OCI-LY3 (cell line): ENCODE measurements around the gene CHD3.

Experiments
- H2AFZ ChIP-seq: fragments of 200-600, 300-600 bp; shearing (Covaris generic); 2 replicates; pipeline ENCODE4 v1.6.0; 2014; ENCODE audit warnings: antibody characterized with exemption, low read depth, low read length
- H3K27ac ChIP-seq: fragments of 200-600, 300-600 bp; sonication (generic); 2 replicates; pipeline ENCODE4 v1.5.1; 2014; ENCODE audit warnings: mild to moderate bottlenecking, low read length, moderate library complexity, mixed read lengths
- H3K27me3 ChIP-seq: fragments of 200-600, 300-600 bp; sonication (generic); 2 replicates; pipeline ENCODE4 v1.6.1; 2014; ENCODE audit warnings: low read depth, low read length, mixed read lengths
- H3K36me3 ChIP-seq: fragments of 200-600, 300-600 bp; sonication (generic); replicated peaks from 2 replicates; pipeline ENCODE3; 2014; ENCODE audit warnings: low read depth, low read length, mixed read lengths
- H3K4me1 ChIP-seq: fragments of 300-600, 200-600 bp; sonication (generic); 2 replicates; pipeline ENCODE4 v1.6.1; 2014; ENCODE audit warnings: low read length, mixed read lengths
- H3K4me2 ChIP-seq: fragments of 200-600, 300-600 bp; sonication (generic); 2 replicates; pipeline ENCODE4 v1.6.1; 2014; ENCODE audit warnings: low read length, mixed read lengths
- H3K4me3 ChIP-seq: fragments of 300-600, 200-600 bp; sonication (generic); 2 replicates; pipeline ENCODE4 v1.5.1; 2014; ENCODE audit warnings: antibody characterized with exemption, mild to moderate bottlenecking, low read length, moderate library complexity
- H3K79me2 ChIP-seq: fragments of 300-600, 200-600 bp; shearing (Covaris generic); 2 replicates; pipeline ENCODE4 v1.6.1; 2014; ENCODE audit warnings: mild to moderate bottlenecking, low read length, mixed read lengths
- H3K9ac ChIP-seq: fragments of 300-600, 200-600 bp; shearing (Covaris generic); 2 replicates; pipeline ENCODE4 v1.6.0; 2014; ENCODE audit warnings: mild to moderate bottlenecking, low read length, moderate library complexity
- H3K9me3 ChIP-seq: fragments of 200-600, 300-600 bp; shearing (Covaris generic); 2 replicates; pipeline ENCODE4 v1.6.1; 2014; ENCODE audit warnings: low read length, mixed read lengths; ENCODE audit not compliant: insufficient read depth
- H4K20me1 ChIP-seq: fragments of 200-600, 300-600 bp; sonication (generic); 2 replicates; pipeline ENCODE4 v1.6.1; 2016; ENCODE audit warnings: low read length, mixed read lengths; ENCODE audit not compliant: insufficient read depth
- CTCF ChIP-seq: fragments of 200-600, 300-600 bp; sonication (generic); IDR thresholded peaks from 2 replicates; pipeline ENCODE4 v1.5.1; 2014; ENCODE audit warnings: antibody characterized with exemption, low read length, low read depth
- EZH2phosphoT487 ChIP-seq: fragments of 200-600 bp; shearing (Covaris generic); IDR thresholded peaks from 2 replicates; pipeline ENCODE4 v1.6.1; 2018; ENCODE audit warnings: antibody characterized with exemption, mixed run types, low read depth

The CHD3 gene

GRCh38 chr17:7846063-7846735 is 42.4 kb upstream of the CHD3 start:
- H3K27me3 ChIP-seq: no peaks in the 10 kb centered on the region
- no peak overlapping the region for H3K9ac ChIP-seq
- H4K20me1 ChIP-seq: peaks cover 28% of the 10 kb centered on the region
- no peak overlapping the region for H3K27ac ChIP-seq
- no peak overlapping the region for H3K4me3 ChIP-seq
- H2AFZ ChIP-seq: no peak overlapping the region
- no peaks in the 10 kb centered on the region for H3K9me3 ChIP-seq
- peaks cover 40% of the 10 kb centered on the region for H3K79me2 ChIP-seq
- H3K4me1 ChIP-seq: peaks cover 25% of the 10 kb centered on the region
- H3K4me2 ChIP-seq: no peak overlapping the region
- peaks cover 18% of the 10 kb centered on the region for H3K36me3 ChIP-seq
- TF ChIP-seq EZH2phosphoT487 (no peak), CTCF (no peak)

- Histone ChIP-seq H3K9ac (no peak overlapping the region), H3K4me2 (no peak overlapping the region), H3K4me3 (no peak overlapping the region), H3K27me3 (no peaks in the 10 kb centered on the region), H3K27ac (no peak overlapping the region), H3K79me2 (peaks cover 39% of the 10 kb centered on the region), H3K9me3 (no peaks in the 10 kb centered on the region), H3K4me1 (peaks cover 29% of the 10 kb centered on the region), H3K36me3 (peaks cover 23% of the 10 kb centered on the region), H4K20me1 (peaks cover 32% of the 10 kb centered on the region), H2AFZ (no peak overlapping the region)
- no peak for TF ChIP-seq CTCF
- TF ChIP-seq EZH2phosphoT487: no peak
These were observed 41.6 kb upstream of the CHD3 start for GRCh38 chr17:7846765-7847661.

GRCh38 chr17:7848131-7848579 is 40.4 kb upstream of the CHD3 start:
- Histone ChIP-seq H3K79me2 (peaks cover 37% of the 10 kb centered on the region), H3K4me1 (peaks cover 31% of the 10 kb centered on the region), H3K27me3 (no peaks in the 10 kb centered on the region), H3K9ac (no peak overlapping the region), H3K36me3 (peaks cover 34% of the 10 kb centered on the region), H2AFZ (no peak overlapping the region), H3K4me2 (no peak overlapping the region), H3K9me3 (no peaks in the 10 kb centered on the region), H3K4me3 (no peak overlapping the region), H3K27ac (no peak overlapping the region), H4K20me1 (peaks cover 37% of the 10 kb centered on the region)
- TF ChIP-seq EZH2phosphoT487 (no peak), CTCF (no peak)

GRCh38 chr17:7848739-7849129 is 39.9 kb upstream of the CHD3 start:
- H4K20me1 ChIP-seq: peaks cover 37% of the 10 kb centered on the region
- no peak overlapping the region for H3K27ac ChIP-seq
- no peaks in the 10 kb centered on the region for H3K9me3 ChIP-seq
- H3K4me2 ChIP-seq: no peak overlapping the region
- peaks cover 37% of the 10 kb centered on the region for H3K36me3 ChIP-seq
- no peaks in the 10 kb centered on the region for H3K27me3 ChIP-seq
- TF ChIP-seq EZH2phosphoT487 (no peak), CTCF (no peak)
- no peak overlapping the region for H3K4me3 ChIP-seq
- no peak overlapping the region for H3K9ac ChIP-seq
- peaks cover 32% of the 10 kb centered on the region for H3K79me2 ChIP-seq
- peaks cover 31% of the 10 kb centered on the region for H3K4me1 ChIP-seq
- H2AFZ ChIP-seq: no peak overlapping the region
